HG02885 (cell line): ENCODE results near the gene HTR2B.
"Not testable (repeated sequence)": the region's sequence is repeated elsewhere in the genome, so short reads cannot be mapped to it uniquely, and the experiment has no call there.

Source experiments
- ATAC-seq: cut with Tn5 transposase; IDR thresholded peaks from one replicate; pipeline ENCODE4 v1.9.1; 2021; ENCODE audit warnings: mild to moderate bottlenecking; ENCODE audit not compliant: unreplicated experiment, poor library complexity

HTR2B gene

GRCh38 chr2:231100321-231100720 is 24.5 kb downstream of the HTR2B start:
- not testable (repeated sequence) for ATAC-seq

GRCh38 chr2:231099918-231100317 is 24.9 kb downstream of the HTR2B start:
- no peak for ATAC-seq

GRCh38 chr2:231094736-231095346 is 30.0 kb downstream of the HTR2B start:
- no peak for ATAC-seq

- ATAC-seq = no peak
These were observed 30.9 kb downstream of the HTR2B start for GRCh38 chr2:231093933-231094332.

- no peak for ATAC-seq
These were observed 36.1 kb downstream of the HTR2B start for GRCh38 chr2:231088754-231089153.

GRCh38 chr2:231084565-231084964 is 40.3 kb downstream of the HTR2B start:
- no peak for ATAC-seq

GRCh38 chr2:231069379-231070054 is 55.3 kb downstream of the HTR2B start:
- ATAC-seq = no peak

- no peak for ATAC-seq
These were observed 56.2 kb downstream of the HTR2B start for GRCh38 chr2:231068525-231069222.

- ATAC-seq = not testable (repeated sequence)
These were observed 57.3 kb downstream of the HTR2B start for GRCh38 chr2:231067531-231067930.

GRCh38 chr2:231065966-231066365 is 58.9 kb downstream of the HTR2B start:
- no peak for ATAC-seq

- ATAC-seq = no peak
These were observed 61.5 kb downstream of the HTR2B start for GRCh38 chr2:231063347-231063746.

- no peak for ATAC-seq
These were observed 62.1 kb downstream of the HTR2B start for GRCh38 chr2:231062776-231063175.

- ATAC-seq = no peak
These were observed 65.1 kb downstream of the HTR2B start for GRCh38 chr2:231059756-231060155.

- ATAC-seq = no peak
These were observed 65.9 kb downstream of the HTR2B start for GRCh38 chr2:231058761-231059550.
